H1 (cell line): Measurements from ENCODE around the gene HEBP2. TPM values are rescaled to one million over a fixed set of nuclear protein-coding genes. Genes with fewer than 3 reads are reported as not detected.

Experiments used
- CTCF ChIA-PET: fragments of 300-600 bp; sonication (Branson Sonifier 250); formaldehyde crosslinking; loops from one replicate; lab custom pipeline; 2021; ENCODE audit not compliant: partially characterized antibody; lab: Charles Lee
- POLR2A ChIA-PET: fragments of 300-600 bp; sonication (Branson Sonifier 250); formaldehyde crosslinking; loops from one replicate; lab custom pipeline; 2021; ENCODE audit warnings: inconsistent platforms; ENCODE audit not compliant: partially characterized antibody; lab: Charles Lee
- DNase-seq, 2 experiments: peaks; one replicate each; pipeline versions ENCODE4 v3.0.0 to v3.0.0-alpha.2; 2010 to 2022; ENCODE audit warnings: low spot score in 2 of 2, low read depth in 1 of 2, mixed read lengths in 1 of 2
- FAIRE-seq: peaks from 2 replicates; lab custom pipeline; 2011; peaks lifted over from hg19 to GRCh38; lab: Jason Lieb, UNC
- H2AFZ ChIP-seq: 2 replicates; pipeline ENCODE4 v1.8.1; 2012; ENCODE audit warnings: low read length, inconsistent platforms
- H2AK5ac ChIP-seq: 2 replicates; pipeline ENCODE4 v1.6.1; 2013; ENCODE audit warnings: low read depth, low read length
- H2BK120ac ChIP-seq: replicated peaks from 2 replicates; pipeline ENCODE3; 2013; ENCODE audit warnings: low read depth, low read length, inconsistent platforms
- H2BK12ac ChIP-seq: 2 replicates; pipeline ENCODE4 v1.6.1; 2013; ENCODE audit warnings: low read depth, low read length
- H2BK15ac ChIP-seq: 2 replicates; pipeline ENCODE4 v1.6.1; 2013; ENCODE audit warnings: low read length
- H2BK20ac ChIP-seq: 2 replicates; pipeline ENCODE4 v1.6.1; 2013; ENCODE audit warnings: low read length
- H2BK5ac ChIP-seq: 2 replicates; pipeline ENCODE4 v1.6.1; 2013; ENCODE audit warnings: low read depth, low read length
- H3K14ac ChIP-seq: 2 replicates; pipeline ENCODE4 v1.6.1; 2013; ENCODE audit warnings: inconsistent platforms; ENCODE audit not compliant: insufficient read length
- H3K18ac ChIP-seq: 2 replicates; pipeline ENCODE4 v1.6.1; 2013; ENCODE audit warnings: low read length; ENCODE audit errors: extremely low read depth
- H3K23ac ChIP-seq: 2 replicates; pipeline ENCODE4 v1.6.1; 2013; ENCODE audit warnings: inconsistent platforms; ENCODE audit not compliant: insufficient read length
- H3K23me2 ChIP-seq: 2 replicates; pipeline ENCODE4 v1.6.1; 2013; ENCODE audit warnings: low read depth, low read length
- H3K27ac ChIP-seq: 2 replicates; pipeline ENCODE4 v1.6.1; 2011; ENCODE audit warnings: low read depth, low read length, inconsistent platforms
- H3K27me3 ChIP-seq, 4 experiments: replicated peaks in 1 of 4; 1 replicate in 1 of 4; 2 replicates in 3 of 4; pipeline versions ENCODE4 v1.6.1 to v1.8.1; 2011 to 2013; ENCODE audit warnings: low read length in 3 of 4, mild to moderate bottlenecking in 3 of 4, inconsistent platforms in 2 of 4, mixed read lengths in 2 of 4, moderate library complexity in 1 of 4; ENCODE audit not compliant: control insufficient read depth in 3 of 4, insufficient read depth in 3 of 4; ENCODE audit errors: extremely low read depth in 1 of 4
- H3K36me3 ChIP-seq, 4 experiments: 2 replicates each; pipeline versions ENCODE4 v1.6.1 to v1.8.1; 2011 to 2013; ENCODE audit warnings: mild to moderate bottlenecking in 4 of 4, low read length in 3 of 4, moderate library complexity in 2 of 4, control low read depth in 1 of 4, inconsistent platforms in 1 of 4; ENCODE audit not compliant: insufficient read depth in 4 of 4, control insufficient read depth in 2 of 4
- H3K4ac ChIP-seq: replicated peaks from 2 replicates; pipeline ENCODE3; 2013; ENCODE audit warnings: low read length, low read depth, mixed read lengths, inconsistent platforms; ENCODE audit not compliant: insufficient read length
- H3K4me1 ChIP-seq, 4 experiments: replicated peaks in 1 of 4; 1 replicate in 1 of 4; 2 replicates in 3 of 4; pipeline versions ENCODE4 v1.6.1 to v1.8.1; 2011 to 2013; ENCODE audit warnings: low read length in 3 of 4, inconsistent platforms in 2 of 4, mixed read lengths in 1 of 4; ENCODE audit not compliant: insufficient read depth in 4 of 4, control insufficient read depth in 3 of 4
- H3K4me2 ChIP-seq, 2 experiments: 2 replicates each; pipeline versions ENCODE4 v1.6.1 to v1.8.1; 2011 to 2013; ENCODE audit warnings: low read depth in 2 of 2, low read length in 2 of 2, control low read depth in 1 of 2, inconsistent platforms in 1 of 2, mild to moderate bottlenecking in 1 of 2; ENCODE audit not compliant: insufficient read depth in 1 of 2
- H3K4me3 ChIP-seq, 4 experiments: fragments of 200-600, 300-600 bp in 1 of 4; sonication (generic), shearing (Covaris generic), sonication (Bioruptor Twin) in 1 of 4; 2 replicates each; pipeline versions ENCODE4 v1.5.1 to v1.8.1; 2011 to 2016; ENCODE audit warnings: low read length in 4 of 4, low read depth in 3 of 4, control low read depth in 2 of 4, inconsistent platforms in 2 of 4, mild to moderate bottlenecking in 2 of 4, mixed read lengths in 1 of 4, moderate library complexity in 1 of 4; ENCODE audit not compliant: insufficient read depth in 2 of 4; ENCODE audit errors: extremely low read depth in 1 of 4
- H3K56ac ChIP-seq: replicated peaks from 2 replicates; pipeline ENCODE3; 2013; ENCODE audit warnings: low read depth, mild to moderate bottlenecking, mixed read lengths, low read length, inconsistent platforms; ENCODE audit not compliant: insufficient read length
- H3K79me1 ChIP-seq: 2 replicates; pipeline ENCODE4 v1.6.1; 2013; ENCODE audit warnings: low read depth, low read length, control low read depth
- H3K79me2 ChIP-seq, 2 experiments: 2 replicates each; pipeline versions ENCODE4 v1.6.1 to v1.8.1; 2012 to 2013; ENCODE audit warnings: low read length in 2 of 2, mild to moderate bottlenecking in 2 of 2, inconsistent platforms in 1 of 2; ENCODE audit not compliant: insufficient read depth in 2 of 2, control insufficient read depth in 1 of 2
- H3K9ac ChIP-seq, 4 experiments: replicated peaks in 1 of 4; 1 replicate in 1 of 4; 2 replicates in 3 of 4; pipeline versions ENCODE4 v1.6.1 to v1.8.1; 2011 to 2013; ENCODE audit warnings: low read depth in 3 of 4, low read length in 3 of 4, control low read depth in 2 of 4, mild to moderate bottlenecking in 2 of 4, moderate library complexity in 2 of 4, inconsistent platforms in 1 of 4; ENCODE audit errors: extremely low read depth in 1 of 4
- H3K9me3 ChIP-seq, 2 experiments: 2 replicates each; pipeline versions ENCODE4 v1.6.1 to v1.8.1; 2012 to 2013; ENCODE audit warnings: mild to moderate bottlenecking in 2 of 2, moderate library complexity in 2 of 2, control low read depth in 1 of 2, inconsistent platforms in 1 of 2, low read depth in 1 of 2, low read length in 1 of 2, mixed read lengths in 1 of 2; ENCODE audit not compliant: insufficient read depth in 2 of 2
- H4K20me1 ChIP-seq, 2 experiments: replicated peaks in 1 of 2; 2 replicates each; pipeline versions ENCODE3 to v1.8.1; 2011 to 2013; ENCODE audit warnings: inconsistent platforms in 2 of 2, low read length in 2 of 2, mild to moderate bottlenecking in 1 of 2; ENCODE audit not compliant: insufficient read depth in 2 of 2, control insufficient read depth in 1 of 2
- H4K5ac ChIP-seq: 2 replicates; pipeline ENCODE4 v1.6.1; 2013; ENCODE audit warnings: low read length, low read depth, mixed read lengths, inconsistent platforms; ENCODE audit not compliant: insufficient read length
- H4K8ac ChIP-seq: 2 replicates; pipeline ENCODE4 v1.8.0; 2013; ENCODE audit warnings: mild to moderate bottlenecking, moderate library complexity, low read length, inconsistent platforms; ENCODE audit not compliant: insufficient read depth; ENCODE audit errors: extremely low read depth
- H4K91ac ChIP-seq: replicated peaks from 2 replicates; pipeline ENCODE3; 2013; ENCODE audit warnings: low read length, mixed read lengths, inconsistent platforms; ENCODE audit not compliant: insufficient read length
- ASH2L ChIP-seq: fragments of 200-600, 300-600 bp; sonication (generic); IDR thresholded peaks from one replicate; pipeline ENCODE4 v1.7.1; 2017; ENCODE audit warnings: low read length
- CBX8 ChIP-seq: fragments of 300-800, 300-1000 bp; sonication (generic); IDR thresholded peaks from 2 replicates; pipeline ENCODE4 v1.7.1; 2016; ENCODE audit warnings: low read depth, low read length, borderline replicate concordance
- EGR1 ChIP-seq: IDR thresholded peaks from 2 replicates; pipeline ENCODE4 v1.6.1; 2011; ENCODE audit warnings: low read depth, low read length, borderline replicate concordance
- JUN ChIP-seq: IDR thresholded peaks from 2 replicates; pipeline ENCODE4 v1.6.1; 2011; ENCODE audit warnings: low read depth, mild to moderate bottlenecking, improper control_type of control experiment, low read length
- KDM1A ChIP-seq: fragments of 200-600, 300-600 bp; sonication (generic); IDR thresholded peaks from 2 replicates; pipeline ENCODE4 v1.7.1; 2016; ENCODE audit warnings: mild to moderate bottlenecking, low read length, borderline replicate concordance
- POLR2A ChIP-seq, 2 experiments: IDR thresholded peaks; 1 replicate in 1 of 2; 2 replicates in 1 of 2; pipeline ENCODE4 v1.6.1; 2011; ENCODE audit warnings: low read depth in 2 of 2, low read length in 2 of 2, mild to moderate bottlenecking in 2 of 2; ENCODE audit errors: control extremely low read depth in 1 of 2
- POLR2AphosphoS5 ChIP-seq: IDR thresholded peaks from 2 replicates; pipeline ENCODE4 v1.6.1; 2011; ENCODE audit warnings: low read depth, low read length
- RAD21 ChIP-seq, 2 experiments: IDR thresholded peaks in 1 of 2; conservative IDR thresholded peaks in 1 of 2; 2 replicates each; pipeline ENCODE4 v1.6.1; 2011; ENCODE audit warnings: low read depth in 2 of 2, low read length in 2 of 2, improper control_type of control experiment in 1 of 2, inconsistent platforms in 1 of 2, mild to moderate bottlenecking in 1 of 2, moderate library complexity in 1 of 2
- RFX5 ChIP-seq: IDR thresholded peaks from 2 replicates; pipeline ENCODE4 v1.6.1; 2011; ENCODE audit warnings: low read depth, low read length, improper control_type of control experiment, borderline replicate concordance
- SAP30 ChIP-seq: fragments of 300-600 bp; sonication (generic); IDR thresholded peaks from 2 replicates; pipeline ENCODE4 v1.7.1; 2012; ENCODE audit warnings: low read length, moderate library complexity, mild to moderate bottlenecking, inconsistent platforms; ENCODE audit not compliant: insufficient read depth, insufficient replicate concordance
- SIN3A ChIP-seq, 2 experiments: IDR thresholded peaks in 1 of 2; conservative IDR thresholded peaks in 1 of 2; 2 replicates each; pipeline ENCODE4 v1.6.1; 2011 to 2012; ENCODE audit warnings: low read length in 2 of 2, improper control_type of control experiment in 1 of 2, low read depth in 1 of 2, mild to moderate bottlenecking in 1 of 2
- YY1 ChIP-seq: IDR thresholded peaks from 2 replicates; pipeline ENCODE4 v1.6.1; 2011; ENCODE audit warnings: low read depth, mild to moderate bottlenecking, low read length
- ZNF274 ChIP-seq: IDR thresholded peaks from 2 replicates; pipeline ENCODE4 v1.7.0; 2012; ENCODE audit warnings: low read length, borderline replicate concordance; ENCODE audit errors: extremely low read depth
- WGBS, 2 experiments: shearing (Covaris generic) in 1 of 2; methylation state at CpG; one replicate each; pipeline versions ENCODE4 v1.1.6 to v1.1.7; 2013 to 2015; ENCODE audit warnings: low lambda C conversion rate in 2 of 2, mixed read lengths in 2 of 2, inconsistent platforms in 1 of 2, low coverage in 1 of 2, missing lambda C conversion rate in 1 of 2; ENCODE audit not compliant: insufficient replicate concordance in 2 of 2, insufficient coverage in 1 of 2, insufficient read length in 1 of 2; ENCODE audit errors: extremely low coverage in 1 of 2, missing lambda C conversion rate in 1 of 2; 5-methylcytosine and 5-hydroxymethylcytosine counted together
- polyA plus RNA-seq, 7 experiments: library from polyadenylated mRNA; depleted of rRNA in 3 of 7; stranded (reverse) in 5 of 7; unstranded in 2 of 7; fragments of >200 nt in 5 of 7; fragments of 200-250 nt in 2 of 7; gene quantifications; 1 replicate in 5 of 7; 2 replicates in 1 of 7; 4 replicates in 1 of 7; pipeline versions ENCODE4 v1.2.1 to v1.2.3, GENCODE V29; 2011 to 2013; ENCODE audit warnings: missing spikeins in 2 of 7, mixed read lengths in 2 of 7
- total RNA-seq: library from RNA; stranded (reverse); fragmentation: NEBNext Ultra II Directional; extraction: Animal tissue kit (Norgen Biotek cat#: 25700); gene quantifications from 2 replicates; pipeline ENCODE4 v1.2.1, GENCODE V29; 2021

HEBP2 gene
- total and polyA plus RNA-seq, 2 of the 8 experiments (the other 6 are each of a cell fraction or from before 2014, with no cell fraction given): 6.5 to 37.9 TPM

DNA sequence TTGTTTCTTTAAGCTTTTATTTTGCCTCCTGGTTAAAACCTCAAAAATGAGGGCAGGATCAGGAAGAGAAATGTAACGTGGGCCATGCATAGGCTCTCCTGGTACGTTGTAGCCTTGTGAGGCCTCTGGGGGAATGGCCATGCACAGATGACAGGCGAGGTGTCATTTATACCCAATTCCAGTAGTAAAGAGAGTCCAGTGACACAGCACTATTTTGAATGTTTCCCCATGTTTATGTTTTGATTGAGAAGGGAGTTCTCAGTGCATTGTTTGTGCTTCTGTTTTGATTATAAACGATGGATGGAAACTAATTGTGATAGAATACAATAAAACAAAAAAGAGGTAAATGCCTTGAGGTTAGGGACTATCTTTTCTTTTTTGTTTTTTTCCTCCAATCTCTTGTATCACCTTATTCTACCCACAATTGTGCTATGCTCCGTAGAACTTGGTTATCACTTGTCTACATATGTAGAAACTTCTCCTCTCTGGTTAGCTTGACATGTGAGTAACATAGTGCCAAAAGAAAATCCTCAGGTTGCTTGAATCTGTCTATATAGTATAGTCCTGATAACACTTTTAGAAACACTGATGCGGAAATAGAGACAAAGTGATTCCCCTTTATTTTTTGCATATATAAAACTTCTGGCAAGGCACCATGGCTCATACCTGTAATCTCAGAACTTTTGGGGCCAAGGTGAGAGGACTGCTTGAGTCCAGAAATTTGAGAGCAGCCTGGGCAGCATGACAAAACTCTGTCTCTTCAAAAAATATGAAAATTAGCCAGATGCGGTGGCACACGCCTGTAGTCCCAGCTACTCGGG, 33.2 kb upstream of the HEBP2 start:
- WGBS, 2 experiments: 84% methylated on average over 9 of the region's 9 CpGs; no CpG with 5 or more reads in 1 of the 2 experiments
- Histone ChIP-seq H3K4me1 (0 out of 7 replicates have a peak, but pooled peaks cover 0 to 3% (median 0%) of the 10 kb centered on the region in 4 experiments), H3K4me3 (no peak overlapping the region), H3K4ac (no peak overlapping the region), H3K4me2 (no peak overlapping the region), H2BK20ac (no peak overlapping the region), H3K9ac (no peak overlapping the region), H3K79me1 (no peaks in the 10 kb centered on the region), H4K8ac (no peak overlapping the region), H2AK5ac (no peak overlapping the region), H3K9me3 (no peaks in the 10 kb centered on the region), H3K27ac (no peak overlapping the region), H3K14ac (no peak overlapping the region), H2BK5ac (no peak overlapping the region), H3K56ac (no peak overlapping the region), H4K20me1 (no peaks in the 10 kb centered on the region), H3K23ac (no peak overlapping the region), H4K91ac (no peak overlapping the region), H3K27me3 (no peaks in the 10 kb centered on the region), H4K5ac (no peak overlapping the region), H2BK12ac (no peak overlapping the region), H2BK15ac (no peak overlapping the region), H2BK120ac (peak overlapping the region; percentile 54), H3K23me2 (no peaks in the 10 kb centered on the region), H3K18ac (no peak overlapping the region), H3K79me2 (no peaks in the 10 kb centered on the region), H3K36me3 (no peaks in the 10 kb centered on the region), H2AFZ (no peak overlapping the region)
- ChIA-PET POLR2A (no interaction called here), CTCF (interaction anchor here (1.0 to 1.1 kb wide), 2 partner anchors 42 to 365 kb away, joined by 3 read pairs; no protein-coding TSS in a partner anchor)
- FAIRE-seq (no peak), DNase-seq (no peak)
- TF ChIP-seq KDM1A: no peak
- no peak for TF ChIP-seq RAD21 (IDR thresholded peaks at IDR 0.05 in 1 of 2, conservative IDR thresholded peaks at IDR 0.05 in 1 of 2; ENCODE audit: low read depth in 2 of 2, low read length in 2 of 2)
- TF ChIP-seq SAP30: no peak
- no peak for TF ChIP-seq POLR2AphosphoS5
- TF ChIP-seq YY1: no peak
- no peak for TF ChIP-seq EGR1
- no peak for TF ChIP-seq JUN
- TF ChIP-seq POLR2A (IDR thresholded peaks at IDR 0.05; ENCODE audit: control extremely low read depth in 1 of 2, low read depth in 2 of 2, low read length in 2 of 2): no peak
- no peak for TF ChIP-seq RFX5
- TF ChIP-seq ASH2L: no peak
- no peak for TF ChIP-seq ZNF274
- no peak for TF ChIP-seq SIN3A (conservative IDR thresholded peaks at IDR 0.05 in 1 of 2, IDR thresholded peaks at IDR 0.05 in 1 of 2; ENCODE audit: low read depth in 1 of 2, low read length in 2 of 2)
- no peak for TF ChIP-seq CBX8
